GM12873 (cell line): ENCODE results near the gene TNNI3K.

Experiments
- TF ChIP-seq, protein P1 (sequence below): IDR thresholded peaks from 2 replicates; pipeline ENCODE4 v1.5.1; 2012; ENCODE audit warnings: low read depth, mild to moderate bottlenecking, moderate library complexity, low read length, control low read depth; ENCODE audit not compliant: insufficient read depth; ENCODE audit errors: missing control alignments

The TNNI3K gene

DNA sequence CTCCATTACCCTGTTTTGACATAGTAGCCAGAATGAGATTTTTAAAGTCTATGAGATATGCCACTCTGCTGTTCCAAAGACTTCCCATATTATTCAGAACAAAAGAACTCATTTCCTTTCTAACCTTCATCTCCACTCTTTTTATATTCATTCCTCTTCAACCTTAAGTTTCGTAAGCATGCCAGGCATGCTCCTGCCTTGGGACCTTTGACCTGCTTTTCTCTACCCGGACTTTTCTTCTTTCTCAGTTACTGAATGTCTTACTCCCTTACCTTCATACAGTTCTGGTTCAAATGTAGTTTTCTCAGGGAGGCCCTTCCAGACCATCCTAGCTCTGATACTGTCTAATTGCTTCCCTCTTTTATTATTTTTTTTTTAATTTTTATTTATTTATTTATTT lies 81.1 kb downstream of the TNNI3K start:
- TF ChIP-seq, protein P1, sequence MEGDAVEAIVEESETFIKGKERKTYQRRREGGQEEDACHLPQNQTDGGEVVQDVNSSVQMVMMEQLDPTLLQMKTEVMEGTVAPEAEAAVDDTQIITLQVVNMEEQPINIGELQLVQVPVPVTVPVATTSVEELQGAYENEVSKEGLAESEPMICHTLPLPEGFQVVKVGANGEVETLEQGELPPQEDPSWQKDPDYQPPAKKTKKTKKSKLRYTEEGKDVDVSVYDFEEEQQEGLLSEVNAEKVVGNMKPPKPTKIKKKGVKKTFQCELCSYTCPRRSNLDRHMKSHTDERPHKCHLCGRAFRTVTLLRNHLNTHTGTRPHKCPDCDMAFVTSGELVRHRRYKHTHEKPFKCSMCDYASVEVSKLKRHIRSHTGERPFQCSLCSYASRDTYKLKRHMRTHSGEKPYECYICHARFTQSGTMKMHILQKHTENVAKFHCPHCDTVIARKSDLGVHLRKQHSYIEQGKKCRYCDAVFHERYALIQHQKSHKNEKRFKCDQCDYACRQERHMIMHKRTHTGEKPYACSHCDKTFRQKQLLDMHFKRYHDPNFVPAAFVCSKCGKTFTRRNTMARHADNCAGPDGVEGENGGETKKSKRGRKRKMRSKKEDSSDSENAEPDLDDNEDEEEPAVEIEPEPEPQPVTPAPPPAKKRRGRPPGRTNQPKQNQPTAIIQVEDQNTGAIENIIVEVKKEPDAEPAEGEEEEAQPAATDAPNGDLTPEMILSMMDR, result no peak

DNA sequence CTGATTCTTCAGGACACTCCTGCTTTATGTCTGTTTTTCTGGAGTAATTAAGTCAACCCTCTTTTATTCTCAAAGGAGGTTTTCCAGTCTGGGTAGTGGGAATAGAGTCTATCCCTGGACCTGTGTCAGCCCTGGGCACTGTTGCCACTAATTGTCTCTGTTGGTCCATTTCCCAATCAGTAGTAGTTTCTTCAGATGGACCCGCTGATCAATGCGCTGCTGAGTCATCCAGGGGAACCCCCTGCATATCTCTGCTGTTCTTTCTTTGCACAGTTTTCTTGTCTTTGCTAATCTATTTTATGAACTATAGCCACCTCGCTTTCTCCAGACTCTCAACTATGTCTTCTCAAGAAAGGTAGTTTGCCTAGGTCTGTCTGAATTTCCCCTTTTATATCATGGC lies 82.5 kb downstream of the TNNI3K start:
- TF ChIP-seq, protein P1, result no peak

DNA sequence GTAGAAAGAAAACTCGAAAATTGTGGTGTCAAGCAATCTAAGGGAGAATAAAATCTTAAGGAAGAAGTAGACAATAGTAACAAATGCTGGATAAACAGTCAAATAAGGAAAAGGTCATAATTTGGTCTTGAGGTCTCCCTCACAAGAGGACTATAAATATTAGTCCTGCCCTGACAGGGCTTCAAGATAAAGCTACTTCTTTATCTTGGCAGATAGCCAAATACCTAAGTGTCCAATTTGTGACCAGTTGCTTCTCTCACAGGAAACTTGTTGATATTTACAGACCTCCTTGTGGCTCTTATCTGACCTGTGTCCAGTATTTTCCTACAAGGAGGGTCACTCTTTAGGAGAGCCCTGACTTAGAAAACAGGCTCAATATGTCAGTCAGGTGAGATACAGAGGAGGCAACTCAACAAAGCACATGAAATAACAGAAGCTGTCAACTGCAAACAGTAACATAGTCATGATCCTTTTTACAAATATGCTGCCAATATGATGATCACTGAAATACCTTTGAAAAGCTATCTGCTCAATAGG lies 88.8 kb downstream of the TNNI3K start:
- TF ChIP-seq, protein P1, result no peak

DNA sequence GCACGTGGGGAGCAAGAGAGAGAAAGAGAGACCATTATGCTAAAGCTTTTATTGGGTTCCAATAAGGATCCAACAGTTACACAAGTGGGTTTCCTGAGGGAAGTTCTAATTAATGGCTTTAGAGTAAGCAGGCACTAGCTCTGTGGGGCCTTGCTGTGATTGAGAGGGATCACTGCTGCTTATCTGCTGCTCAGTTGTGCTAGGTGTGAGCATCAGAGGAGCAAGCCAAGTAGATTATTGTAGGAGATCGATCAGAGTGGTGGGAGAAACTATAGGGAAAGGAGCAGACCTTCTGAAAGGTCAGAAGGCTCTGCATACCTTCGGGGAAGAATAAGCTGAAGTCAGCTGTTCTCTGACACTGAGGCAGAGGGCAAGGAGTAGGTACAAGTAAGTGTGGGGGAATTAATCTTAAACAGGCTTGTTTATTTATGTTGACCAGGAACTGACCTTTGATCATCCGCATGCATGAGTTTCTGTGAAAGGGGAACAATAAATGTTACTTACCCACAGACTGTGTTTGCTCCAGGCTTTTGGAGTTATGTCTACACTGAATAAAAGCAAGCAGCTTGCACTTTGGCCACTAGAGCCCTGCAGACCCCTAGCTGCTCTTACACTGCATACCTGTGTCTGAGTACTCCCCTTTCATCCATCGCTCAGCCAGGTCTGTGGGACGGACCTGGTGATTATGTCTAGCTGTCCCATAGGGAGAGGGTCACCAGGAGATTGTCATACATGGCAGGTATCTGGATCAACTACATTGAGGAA lies 89.7 kb downstream of the TNNI3K start:
- TF ChIP-seq, protein P1, result no peak

DNA sequence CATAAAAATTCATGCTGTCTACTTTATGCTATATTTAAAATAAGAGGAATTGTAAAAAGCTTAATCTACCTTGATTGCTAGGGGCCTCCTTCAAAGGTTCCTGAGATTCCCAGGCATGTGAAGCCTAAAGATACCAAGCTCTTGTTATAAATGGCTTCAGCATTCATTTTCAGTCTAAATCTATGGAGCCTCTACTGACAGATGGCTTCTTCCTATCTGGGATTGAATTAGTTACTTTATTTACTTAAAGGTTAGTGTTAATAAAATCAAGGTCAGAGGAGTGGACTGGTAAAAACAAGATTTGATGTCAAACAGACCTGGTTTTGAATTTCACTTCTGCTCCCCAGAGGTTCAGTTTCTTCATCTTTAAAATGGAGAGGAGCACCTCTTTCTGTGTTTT lies 93.7 kb downstream of the TNNI3K start:
- TF ChIP-seq, protein P1, result no peak

DNA sequence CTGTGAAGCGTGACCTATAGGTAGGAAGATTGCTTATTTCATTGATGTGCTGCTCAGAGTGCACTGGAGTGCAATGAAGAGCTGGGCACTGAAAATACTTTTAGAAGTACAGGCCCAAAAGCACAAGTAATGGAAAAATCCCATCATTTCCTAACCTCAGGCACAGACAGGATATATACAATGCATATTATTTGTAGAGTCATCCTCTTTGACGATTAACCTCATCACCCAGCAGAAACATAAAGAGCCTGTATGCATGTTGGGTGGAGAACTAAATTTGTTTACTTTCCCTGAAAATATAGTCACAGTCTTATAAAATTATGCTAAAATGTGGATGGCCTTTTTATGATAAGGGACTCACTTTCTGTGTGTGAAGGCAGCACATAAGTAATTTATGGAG lies 98.1 kb downstream of the TNNI3K start:
- TF ChIP-seq, protein P1, result no peak

DNA sequence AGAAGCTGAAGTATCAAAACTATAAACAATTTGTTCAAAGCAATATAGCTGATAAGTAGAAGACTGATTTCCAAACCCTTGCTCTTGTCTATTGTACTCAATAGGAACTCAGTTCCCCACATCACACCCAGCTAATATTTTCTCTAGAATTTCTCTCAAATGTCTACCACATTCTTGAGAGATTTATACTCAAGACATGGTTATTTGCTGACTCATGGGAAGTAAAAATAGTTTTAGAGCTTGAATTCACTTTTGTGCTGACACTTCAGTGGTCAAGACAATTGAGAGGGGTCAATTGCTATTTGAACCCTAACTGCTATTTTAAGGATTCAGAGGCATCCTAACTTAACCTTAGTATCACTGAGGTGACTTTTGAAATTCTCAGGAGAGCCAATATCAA lies 99.0 kb downstream of the TNNI3K start:
- TF ChIP-seq, protein P1, result no peak
